HG03060 (cell line): ENCODE data around the gene WFIKKN1.
A peak's percentile ranks its signal among the peaks of the same experiment; 100 is the strongest.

Source experiments
- ATAC-seq: cut with Tn5 transposase; IDR thresholded peaks from one replicate; pipeline ENCODE4 v1.9.1; 2021; ENCODE audit warnings: low read depth, moderate number of reproducible peaks; ENCODE audit not compliant: unreplicated experiment

WFIKKN1 gene

GRCh38 chr16:649631-650030 is 18.8 kb downstream of the WFIKKN1 start:
- ATAC-seq = no peak

DNA sequence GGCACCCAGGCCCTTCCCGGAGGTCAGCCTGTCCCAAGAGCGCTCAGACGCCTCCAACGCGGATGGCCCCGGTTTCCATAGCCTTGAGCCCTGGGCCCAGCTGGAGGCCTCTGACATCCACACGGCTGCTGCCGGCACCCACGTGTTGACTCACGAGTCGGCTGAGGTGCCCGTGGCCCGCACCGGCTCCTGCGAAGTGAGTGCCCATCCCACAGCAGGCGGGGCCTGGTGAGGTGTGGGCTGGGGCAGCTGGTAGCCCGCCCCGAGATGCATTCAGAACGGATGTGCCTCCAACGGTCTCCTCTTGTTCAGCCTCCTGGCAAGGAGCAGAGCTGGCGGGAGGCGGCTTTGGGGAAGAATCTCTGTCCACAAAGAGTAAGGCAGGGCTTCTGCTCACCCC is 21.1 kb downstream of the WFIKKN1 start:
- no peak for ATAC-seq

GRCh38 chr16:652454-653305 is 21.9 kb downstream of the WFIKKN1 start:
- no peak for ATAC-seq

GRCh38 chr16:654034-654433 is 23.2 kb downstream of the WFIKKN1 start:
- no peak for ATAC-seq

DNA sequence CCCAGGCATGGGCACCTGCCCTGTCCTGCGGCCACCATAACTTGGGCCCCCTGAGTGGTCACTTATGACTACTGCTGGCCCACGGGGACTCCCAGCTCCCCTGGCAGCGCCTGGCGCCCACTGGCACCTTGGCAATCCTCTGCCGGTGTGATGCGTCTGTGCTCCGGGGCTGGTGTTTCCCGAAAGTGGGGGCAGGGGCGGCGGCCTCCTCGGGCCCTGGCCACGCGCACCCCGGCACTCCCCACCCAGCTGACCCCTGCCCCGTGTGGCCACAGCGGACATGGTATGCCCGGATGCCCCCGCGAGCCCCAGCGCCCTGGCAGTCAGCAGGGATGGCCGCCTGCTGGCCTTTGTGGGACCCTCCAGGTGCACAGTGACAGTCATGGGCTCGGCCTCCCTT is 26.7 kb downstream of the WFIKKN1 start:
- ATAC-seq = no peak

DNA sequence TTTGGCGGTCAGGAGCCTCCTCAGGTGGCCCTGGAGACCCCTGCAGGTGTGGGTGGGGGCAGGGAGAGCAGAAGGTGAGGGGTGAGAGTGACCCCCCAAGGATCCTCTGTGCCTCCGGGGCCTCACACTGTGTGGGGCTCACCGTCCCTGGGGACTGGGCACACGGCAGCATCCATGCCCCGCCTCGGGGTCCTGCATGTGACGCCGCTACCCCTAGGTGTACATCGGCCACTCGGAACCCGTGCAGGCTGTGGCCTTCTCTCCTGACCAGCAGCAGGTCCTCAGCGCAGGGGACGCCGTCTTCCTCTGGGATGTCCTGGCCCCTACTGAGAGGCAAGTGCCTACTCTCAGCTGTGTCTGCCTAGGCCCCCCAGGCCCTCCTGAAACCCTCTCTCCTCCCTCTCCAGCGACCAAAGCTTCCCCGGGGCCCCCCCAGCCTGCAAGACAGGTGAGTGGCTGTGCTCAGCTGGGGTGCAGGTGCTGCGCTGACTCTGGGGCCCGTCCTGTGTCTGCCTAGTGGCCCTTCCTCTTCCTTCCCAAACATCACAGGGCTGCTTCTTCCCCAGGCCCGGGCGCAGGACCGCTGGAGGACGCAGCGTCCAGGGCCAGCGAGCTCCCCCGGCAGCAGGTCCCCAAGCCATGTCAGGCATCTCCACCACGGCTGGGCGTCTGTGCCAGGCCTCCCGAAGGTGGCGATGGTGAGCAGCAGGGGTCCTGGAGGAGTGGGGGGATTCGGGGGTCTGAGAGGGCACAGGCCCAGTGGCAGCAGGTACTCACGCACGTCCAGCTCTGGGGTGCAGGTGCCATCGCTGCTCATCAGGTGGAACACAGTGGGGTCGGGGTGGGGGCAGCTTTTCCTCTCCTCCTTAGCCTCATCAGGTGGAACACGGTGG is 28.1 kb downstream of the WFIKKN1 start:
- no peak for ATAC-seq

DNA sequence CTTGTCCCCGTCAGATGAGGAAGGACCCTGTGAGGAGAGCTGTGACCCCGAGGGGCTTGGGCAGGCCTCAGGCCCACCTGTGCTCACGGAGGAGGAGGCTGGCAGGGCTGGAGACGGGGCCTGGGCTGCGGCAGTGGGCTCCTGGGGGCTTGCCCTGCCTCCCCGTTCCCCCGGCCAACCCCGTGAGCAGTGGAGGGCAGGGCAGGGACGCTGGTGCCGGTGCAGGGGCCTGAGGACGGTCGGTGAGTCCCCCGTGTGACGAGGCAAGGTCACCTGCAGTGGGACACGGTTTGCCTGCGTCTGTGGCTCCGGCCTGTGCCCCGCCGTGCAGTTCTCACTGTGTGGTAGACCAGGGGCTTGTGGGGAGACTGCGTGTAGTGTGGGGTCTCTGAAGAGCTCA is 28.8 kb downstream of the WFIKKN1 start:
- no peak for ATAC-seq

GRCh38 chr16:660132-660458 is 29.3 kb downstream of the WFIKKN1 start:
- ATAC-seq = no peak

DNA sequence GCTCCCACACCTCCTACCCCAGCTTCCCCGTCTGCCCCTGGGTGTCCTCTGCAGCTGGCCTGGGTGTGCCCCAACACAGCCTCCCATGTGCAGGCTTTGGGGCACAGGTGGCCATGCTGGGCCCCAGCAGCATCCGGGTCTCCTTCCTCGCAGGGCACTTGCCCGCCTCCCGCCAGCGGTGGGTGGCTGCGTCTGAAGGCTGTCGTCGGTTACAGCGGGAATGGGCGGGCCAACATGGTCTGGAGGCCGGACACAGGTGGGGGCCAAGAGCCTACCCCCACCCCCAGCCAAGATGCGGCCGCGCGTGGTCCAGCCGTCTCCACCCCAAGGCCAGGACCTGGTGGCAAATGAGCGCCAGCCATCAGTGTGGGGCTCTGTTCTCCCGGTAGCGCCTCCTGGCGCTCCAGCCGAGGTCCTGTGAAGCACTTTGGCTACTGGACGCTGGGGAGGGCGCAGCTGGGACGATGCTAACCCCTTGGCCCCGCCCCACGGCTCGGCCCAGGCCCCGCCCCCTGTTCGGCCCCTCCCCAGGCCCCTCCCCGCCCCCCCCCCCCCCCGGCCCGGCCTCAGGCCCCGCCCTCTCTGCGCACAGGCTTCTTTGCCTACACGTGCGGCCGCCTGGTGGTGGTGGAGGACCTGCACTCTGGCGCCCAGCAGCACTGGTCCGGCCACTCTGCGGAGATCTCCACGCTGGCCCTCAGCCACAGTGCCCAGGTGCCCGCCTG is 29.8 kb downstream of the WFIKKN1 start:
- peak; percentile 27 for ATAC-seq

DNA sequence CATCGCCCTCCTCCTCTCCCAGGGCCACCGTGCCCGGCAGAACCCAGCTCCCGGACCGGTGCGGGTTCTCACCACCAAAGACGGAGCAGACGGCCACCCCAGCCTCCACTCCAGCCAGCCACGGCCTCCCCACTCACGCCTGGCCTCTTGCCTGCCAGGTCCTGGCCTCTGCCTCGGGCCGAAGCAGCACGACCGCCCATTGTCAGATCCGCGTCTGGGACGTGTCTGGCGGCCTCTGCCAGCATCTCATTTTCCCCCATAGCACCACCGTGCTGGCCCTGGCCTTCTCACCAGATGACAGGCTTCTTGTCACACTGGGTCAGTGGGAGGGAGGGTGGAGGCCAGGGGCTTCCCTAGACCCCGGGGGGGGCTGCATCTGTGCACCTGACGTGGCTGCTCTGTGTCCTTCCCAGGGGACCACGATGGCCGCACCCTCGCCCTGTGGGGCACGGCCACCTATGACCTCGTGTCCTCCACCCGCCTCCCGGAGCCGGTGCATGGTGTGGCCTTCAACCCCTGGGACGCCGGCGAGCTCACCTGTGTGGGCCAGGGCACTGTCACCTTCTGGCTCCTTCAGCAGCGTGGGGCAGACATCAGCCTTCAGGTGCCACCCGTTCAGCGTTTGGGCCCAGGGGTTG is 30.5 kb downstream of the WFIKKN1 start:
- no peak for ATAC-seq

GRCh38 chr16:662095-662494 is 31.3 kb downstream of the WFIKKN1 start:
- ATAC-seq = no peak

GRCh38 chr16:662597-662996 is 31.8 kb downstream of the WFIKKN1 start:
- ATAC-seq = no peak

DNA sequence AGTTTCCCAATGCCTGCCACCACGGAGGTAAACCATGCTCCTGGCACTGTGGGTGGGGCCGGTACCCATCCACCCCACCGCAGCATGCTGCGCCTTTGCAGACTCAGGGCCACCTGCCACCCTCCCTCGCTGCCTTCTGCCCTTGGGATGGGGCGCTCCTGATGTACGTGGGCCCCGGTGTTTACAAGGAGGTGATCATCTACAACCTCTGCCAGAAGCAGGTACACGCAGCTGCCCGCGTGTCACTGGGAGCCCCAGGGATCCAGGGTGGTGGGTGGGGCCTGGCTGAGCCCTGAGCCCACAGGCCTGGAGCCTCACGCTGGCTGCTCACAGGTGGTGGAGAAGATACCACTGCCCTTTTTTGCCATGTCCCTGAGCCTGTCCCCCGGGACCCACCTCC is 35.8 kb downstream of the WFIKKN1 start:
- no peak for ATAC-seq

- no peak for ATAC-seq
Measured at GRCh38 chr16:667113-667779, 36.5 kb downstream of the WFIKKN1 start.

DNA sequence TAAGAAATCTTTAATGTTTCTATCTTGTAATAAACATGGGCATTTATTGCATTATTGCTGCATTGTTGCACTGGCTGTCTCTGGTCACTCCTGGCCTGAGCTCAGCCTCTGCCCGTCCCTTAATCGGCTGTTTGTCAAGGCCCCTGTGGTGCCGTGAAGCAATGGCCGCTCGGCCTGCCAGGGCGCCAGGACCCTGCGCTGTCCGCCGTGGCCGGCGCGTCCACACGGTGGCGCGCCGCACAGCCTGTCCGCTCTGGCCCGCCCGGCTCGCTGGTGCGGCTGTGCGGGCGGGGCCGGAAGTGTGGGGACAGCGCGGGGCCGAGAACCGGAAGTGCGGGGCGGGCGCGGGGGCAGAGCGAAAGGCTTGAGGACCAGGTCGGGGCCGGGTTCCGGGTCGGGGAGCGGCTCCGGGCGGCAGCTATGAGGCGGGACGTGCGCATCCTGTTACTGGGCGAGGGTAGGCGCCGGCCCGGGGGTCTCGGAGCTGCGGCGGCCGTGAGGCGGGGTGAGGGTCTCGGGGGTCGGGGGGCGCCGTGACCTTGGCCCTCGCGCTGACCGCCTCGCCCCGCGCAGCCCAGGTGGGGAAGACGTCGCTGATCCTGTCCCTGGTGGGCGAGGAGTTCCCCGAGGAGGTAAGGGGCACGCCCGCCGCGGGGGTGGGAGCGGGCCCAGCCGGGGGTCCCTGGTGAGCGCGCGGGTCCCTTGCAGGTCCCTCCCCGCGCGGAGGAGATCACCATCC is 37.2 kb downstream of the WFIKKN1 start, which contains the start of gene RHOT2:
RHOT2 (plus strand) TSS at position 353 of the 739 bp plus-strand sequence; CDS start at position 421, 68 bp downstream.
- ATAC-seq = peak; percentile 42

DNA sequence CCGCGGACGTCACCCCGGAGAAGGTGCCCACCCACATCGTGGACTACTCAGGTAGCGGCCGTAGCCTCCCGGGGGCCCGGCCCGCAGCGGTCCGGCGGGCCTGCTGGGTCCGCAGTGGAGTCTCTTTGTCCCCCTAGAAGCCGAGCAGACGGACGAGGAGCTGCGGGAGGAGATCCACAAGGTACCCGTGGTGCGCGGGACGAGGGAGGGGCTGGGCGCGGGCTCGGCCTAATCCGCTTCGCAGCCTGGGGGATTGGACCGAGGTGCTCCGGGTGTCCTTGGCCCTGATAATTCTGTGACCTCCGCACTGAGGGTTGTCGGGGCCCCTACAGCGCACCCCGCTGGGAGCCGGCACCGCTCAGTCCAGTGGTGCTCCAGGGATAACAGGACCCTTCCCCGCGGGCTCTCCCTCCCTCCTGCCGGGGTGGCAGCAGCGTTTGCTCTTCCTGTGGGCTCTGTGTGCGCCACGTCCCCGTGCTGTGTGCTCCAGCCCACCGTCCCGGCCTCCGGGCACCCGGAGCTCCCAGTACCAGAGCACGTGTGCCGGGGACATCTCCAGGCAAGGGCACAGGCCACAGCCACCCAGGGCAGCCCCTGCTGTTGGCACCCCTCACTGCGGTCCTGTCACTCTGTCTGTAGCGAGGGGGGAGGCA is 37.9 kb downstream of the WFIKKN1 start:
- no peak for ATAC-seq

GRCh38 chr16:669666-670065 is 38.9 kb downstream of the WFIKKN1 start:
- ATAC-seq = no peak

GRCh38 chr16:670485-671352 is 39.9 kb downstream of the WFIKKN1 start:
- ATAC-seq = no peak
